ENCODE results near the gene FADS2.

FADS2 gene

DNA sequence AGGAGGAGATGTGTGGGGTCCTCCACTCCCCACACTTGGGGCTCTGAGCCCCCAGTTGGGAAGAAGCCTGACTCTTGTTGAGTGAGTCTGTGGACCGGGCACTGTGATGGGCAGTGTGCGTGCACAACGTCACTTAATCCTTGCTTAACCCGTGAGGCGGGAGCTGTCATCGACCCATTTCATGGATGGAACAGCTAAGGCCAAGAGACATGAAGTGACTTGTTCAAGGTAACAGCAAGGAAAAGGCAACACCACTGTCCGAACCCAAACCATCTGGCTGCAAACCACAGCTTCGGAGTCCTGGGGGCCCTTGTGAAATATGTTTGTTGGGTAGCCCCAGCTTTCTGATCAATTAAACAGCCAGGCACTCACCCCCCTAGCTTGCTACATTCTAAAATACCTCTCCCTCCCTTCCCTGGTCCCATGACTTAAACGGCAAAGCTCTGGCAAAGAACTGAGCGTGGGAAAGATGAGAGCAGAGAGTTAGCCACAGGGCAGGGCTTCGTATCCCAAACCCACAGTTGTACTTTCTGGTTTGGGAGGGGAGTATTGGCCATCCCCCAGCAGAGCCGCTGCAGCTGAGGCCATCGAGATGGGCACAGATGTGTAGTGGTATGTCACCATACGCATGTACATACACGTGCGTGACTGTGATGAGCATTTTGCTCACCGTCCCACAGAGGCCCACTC, 26.3 kb downstream of the FADS2 start:
- H3K4me1 ChIP-seq (ENCODE audit: control insufficient read depth in 5 of 5, insufficient read depth in 5 of 5, low read length in 5 of 5): peaks cover 1 to 16% (median 8%) of the 10 kb centered on the region in 5 donors
- no peak overlapping the region for H3K9ac ChIP-seq (ENCODE audit: low read length in 5 of 5)
- no peak overlapping the region for H3K27ac ChIP-seq (ENCODE audit: low read depth, low read length)
- H3K36me3 ChIP-seq (ENCODE audit: control insufficient read depth in 5 of 5, insufficient read depth in 5 of 5, low read length in 5 of 5): peaks cover 0 to 55% (median 32%) of the 10 kb centered on the region in 5 donors
- H3K4me3 ChIP-seq (ENCODE audit: low read depth in 1 of 5, low read length in 5 of 5): no peak overlapping the region
- H3K9me3 ChIP-seq (ENCODE audit: control insufficient read depth in 5 of 5, low read length in 5 of 5): no peaks in the 10 kb centered on the region
- H3K27me3 ChIP-seq (ENCODE audit: control insufficient read depth in 5 of 5, insufficient read depth in 4 of 5, low read length in 5 of 5): no peaks in the 10 kb centered on the region

GRCh38 chr11:61854966-61855714, 27.0 kb downstream of the FADS2 start:
- peaks cover 0 to 55% (median 31%) of the 10 kb centered on the region in 5 donors for H3K36me3 ChIP-seq (ENCODE audit: control insufficient read depth in 5 of 5, insufficient read depth in 5 of 5, low read length in 5 of 5)
- no peak overlapping the region for H3K9ac ChIP-seq (ENCODE audit: low read length in 5 of 5)
- H3K9me3 ChIP-seq (ENCODE audit: control insufficient read depth in 5 of 5, low read length in 5 of 5): no peaks in the 10 kb centered on the region
- no peaks in the 10 kb centered on the region for H3K27me3 ChIP-seq (ENCODE audit: control insufficient read depth in 5 of 5, insufficient read depth in 4 of 5, low read length in 5 of 5)
- peaks cover 1 to 16% (median 8%) of the 10 kb centered on the region in 5 donors for H3K4me1 ChIP-seq (ENCODE audit: control insufficient read depth in 5 of 5, insufficient read depth in 5 of 5, low read length in 5 of 5)
- H3K4me3 ChIP-seq (ENCODE audit: low read depth in 1 of 5, low read length in 5 of 5): no peak overlapping the region
- H3K27ac ChIP-seq (ENCODE audit: low read depth, low read length): no peak overlapping the region

DNA sequence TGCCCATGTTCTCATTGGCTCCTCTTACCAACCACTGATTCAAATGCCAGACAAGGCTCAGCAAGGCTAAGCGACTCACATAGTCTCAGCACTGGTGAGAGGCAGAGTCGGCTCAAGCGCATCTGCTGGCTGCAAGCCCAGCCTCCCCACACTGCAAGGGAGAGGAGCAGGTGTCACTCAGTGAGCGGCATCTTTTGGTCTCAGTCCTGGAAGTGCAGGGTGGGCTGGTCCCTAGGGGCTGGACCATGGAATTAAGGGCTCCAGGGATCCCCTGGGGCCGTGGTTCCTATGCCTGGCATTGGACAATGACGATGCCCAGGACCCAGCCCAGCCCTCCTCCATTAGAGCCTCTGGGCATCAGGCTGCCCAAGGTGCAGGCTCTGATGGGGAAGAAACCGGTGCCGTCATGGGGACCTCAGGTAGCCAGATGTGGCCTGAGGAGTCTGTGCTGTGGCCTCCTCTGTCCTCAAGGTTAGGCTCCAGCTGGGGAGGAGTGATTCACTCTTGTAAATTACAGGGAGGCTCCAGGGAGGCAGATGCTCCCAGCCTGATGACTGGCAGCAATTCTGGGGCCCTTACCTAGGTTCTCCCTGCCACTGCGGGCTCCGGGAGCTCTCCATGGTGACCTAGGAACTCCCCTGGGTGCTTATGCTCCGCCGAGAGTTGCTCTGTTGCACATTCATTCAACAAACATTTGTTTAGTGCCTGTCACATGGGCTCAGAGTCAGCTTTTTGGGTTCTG, 28.0 kb downstream of the FADS2 start:
- Histone ChIP-seq H3K9ac (ENCODE audit: low read length in 5 of 5) (no peak overlapping the region), H3K36me3 (ENCODE audit: control insufficient read depth in 5 of 5, insufficient read depth in 5 of 5, low read length in 5 of 5) (peaks cover 0 to 54% (median 35%) of the 10 kb centered on the region in 5 donors), H3K4me1 (ENCODE audit: control insufficient read depth in 5 of 5, insufficient read depth in 5 of 5, low read length in 5 of 5) (peaks cover 1 to 14% (median 7%) of the 10 kb centered on the region in 5 donors), H3K27me3 (ENCODE audit: control insufficient read depth in 5 of 5, insufficient read depth in 4 of 5, low read length in 5 of 5) (no peaks in the 10 kb centered on the region), H3K4me3 (ENCODE audit: low read depth in 1 of 5, low read length in 5 of 5) (no peak overlapping the region), H3K9me3 (ENCODE audit: control insufficient read depth in 5 of 5, low read length in 5 of 5) (no peaks in the 10 kb centered on the region), H3K27ac (ENCODE audit: low read depth, low read length) (no peak overlapping the region)

DNA sequence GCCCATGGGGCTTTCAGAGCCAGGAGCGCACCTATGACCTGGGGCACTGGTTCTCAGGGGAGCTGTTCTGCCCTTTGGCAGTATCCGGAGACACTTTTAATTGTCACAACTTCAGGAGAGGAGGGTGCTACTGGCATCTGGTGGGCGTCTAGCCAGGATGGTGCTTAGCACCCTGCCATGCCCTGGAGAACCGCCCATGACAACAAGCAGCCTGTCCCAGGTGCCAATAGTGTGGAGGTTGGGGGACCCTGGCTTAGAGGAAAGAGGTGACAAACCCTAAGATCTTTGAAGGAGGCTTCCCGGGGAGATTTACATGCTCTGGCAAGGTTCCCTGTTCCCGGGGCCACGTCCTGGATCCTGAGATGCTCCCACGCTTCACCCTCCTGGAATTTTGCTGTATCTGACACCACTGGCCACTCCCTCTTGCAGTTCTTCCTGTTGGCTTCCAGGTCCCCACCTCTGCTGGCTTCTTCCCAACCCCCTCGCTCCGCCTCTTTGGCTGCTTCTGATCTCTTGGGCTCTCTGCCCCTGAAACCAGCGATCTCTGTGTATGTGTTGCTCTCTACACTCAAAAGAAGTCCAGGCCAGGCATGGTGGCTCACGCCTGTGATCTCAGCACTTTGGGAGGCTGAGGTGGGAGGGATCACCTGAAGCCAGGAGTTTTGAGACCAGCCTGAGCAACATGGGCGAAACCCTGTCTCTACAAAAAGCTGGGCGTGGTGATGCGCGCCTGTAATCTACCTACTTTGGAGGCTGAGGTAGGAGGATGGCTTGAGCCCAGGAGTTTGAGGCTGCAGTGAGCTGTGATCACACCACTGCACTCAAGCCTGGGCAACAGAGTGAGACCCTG, 32.2 kb downstream of the FADS2 start:
- Histone ChIP-seq H3K27me3 (ENCODE audit: control insufficient read depth in 5 of 5, insufficient read depth in 4 of 5, low read length in 5 of 5) (no peaks in the 10 kb centered on the region), H3K4me1 (ENCODE audit: control insufficient read depth in 5 of 5, insufficient read depth in 5 of 5, low read length in 5 of 5) (peaks cover 0 to 6% (median 4%) of the 10 kb centered on the region in 5 donors), H3K9me3 (ENCODE audit: control insufficient read depth in 5 of 5, low read length in 5 of 5) (no peaks in the 10 kb centered on the region), H3K36me3 (ENCODE audit: control insufficient read depth in 5 of 5, insufficient read depth in 5 of 5, low read length in 5 of 5) (peaks cover 0 to 62% (median 44%) of the 10 kb centered on the region in 5 donors), H3K27ac (ENCODE audit: low read depth, low read length) (no peak overlapping the region), H3K4me3 (ENCODE audit: low read depth in 1 of 5, low read length in 5 of 5) (no peak overlapping the region), H3K9ac (ENCODE audit: low read length in 5 of 5) (no peak overlapping the region)

- H3K9ac ChIP-seq (ENCODE audit: low read length in 5 of 5): no peak overlapping the region
- peaks cover 0 to 61% (median 48%) of the 10 kb centered on the region in 5 donors for H3K36me3 ChIP-seq (ENCODE audit: control insufficient read depth in 5 of 5, insufficient read depth in 5 of 5, low read length in 5 of 5)
- no peak overlapping the region for H3K4me3 ChIP-seq (ENCODE audit: low read depth in 1 of 5, low read length in 5 of 5)
- no peaks in the 10 kb centered on the region for H3K27me3 ChIP-seq (ENCODE audit: control insufficient read depth in 5 of 5, insufficient read depth in 4 of 5, low read length in 5 of 5)
- H3K27ac ChIP-seq (ENCODE audit: low read depth, low read length): no peak overlapping the region
- peaks cover 0 to 6% (median 4%) of the 10 kb centered on the region in 5 donors for H3K4me1 ChIP-seq (ENCODE audit: control insufficient read depth in 5 of 5, insufficient read depth in 5 of 5, low read length in 5 of 5)
- H3K9me3 ChIP-seq (ENCODE audit: control insufficient read depth in 5 of 5, low read length in 5 of 5): no peaks in the 10 kb centered on the region
Measured at GRCh38 chr11:61861634-61862033, 33.5 kb downstream of the FADS2 start.

DNA sequence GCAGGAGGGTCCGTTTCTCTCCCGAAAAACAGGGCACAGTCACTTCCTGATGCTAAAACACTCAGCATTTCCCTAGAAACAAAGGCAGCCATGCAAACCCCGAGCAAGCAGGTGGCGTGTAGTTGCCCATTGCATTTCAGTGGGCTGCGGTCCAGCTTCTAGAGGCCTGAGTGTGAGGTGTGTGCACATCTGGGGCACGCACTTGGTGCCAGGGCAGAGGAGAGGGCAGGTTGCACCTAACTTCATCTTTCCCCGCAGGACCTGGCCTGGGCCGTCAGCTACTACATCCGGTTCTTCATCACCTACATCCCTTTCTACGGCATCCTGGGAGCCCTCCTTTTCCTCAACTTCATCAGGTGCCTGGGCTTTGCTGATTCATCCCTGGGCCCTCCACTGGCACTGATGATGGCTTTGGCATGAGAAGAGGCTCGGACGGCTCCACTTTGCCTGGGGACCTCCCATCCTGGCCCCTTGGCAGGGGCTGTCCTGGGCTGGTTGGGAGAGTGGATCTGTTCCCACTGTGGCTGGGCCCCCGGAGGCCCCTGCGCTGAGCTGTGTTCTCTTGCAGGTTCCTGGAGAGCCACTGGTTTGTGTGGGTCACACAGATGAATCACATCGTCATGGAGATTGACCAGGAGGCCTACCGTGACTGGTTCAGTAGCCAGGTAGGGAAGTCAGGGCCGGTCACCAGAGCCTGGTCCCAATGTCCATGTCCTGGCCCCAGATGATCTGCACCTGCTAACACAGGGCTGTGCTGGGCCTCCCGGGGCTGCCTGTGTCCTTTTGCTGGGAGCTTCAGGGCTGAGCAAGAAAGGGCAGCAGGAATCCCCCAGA, 34.8 kb downstream of the FADS2 start:
- Histone ChIP-seq H3K36me3 (ENCODE audit: control insufficient read depth in 5 of 5, insufficient read depth in 5 of 5, low read length in 5 of 5) (peaks cover 0 to 48% (median 36%) of the 10 kb centered on the region in 5 donors), H3K27ac (ENCODE audit: low read depth, low read length) (no peak overlapping the region), H3K27me3 (ENCODE audit: control insufficient read depth in 5 of 5, insufficient read depth in 4 of 5, low read length in 5 of 5) (no peaks in the 10 kb centered on the region), H3K4me3 (ENCODE audit: low read depth in 1 of 5, low read length in 5 of 5) (no peak overlapping the region), H3K9me3 (ENCODE audit: control insufficient read depth in 5 of 5, low read length in 5 of 5) (no peaks in the 10 kb centered on the region), H3K4me1 (ENCODE audit: control insufficient read depth in 5 of 5, insufficient read depth in 5 of 5, low read length in 5 of 5) (peaks cover 0 to 6% (median 4%) of the 10 kb centered on the region in 5 donors), H3K9ac (ENCODE audit: low read length in 5 of 5) (no peak overlapping the region)

DNA sequence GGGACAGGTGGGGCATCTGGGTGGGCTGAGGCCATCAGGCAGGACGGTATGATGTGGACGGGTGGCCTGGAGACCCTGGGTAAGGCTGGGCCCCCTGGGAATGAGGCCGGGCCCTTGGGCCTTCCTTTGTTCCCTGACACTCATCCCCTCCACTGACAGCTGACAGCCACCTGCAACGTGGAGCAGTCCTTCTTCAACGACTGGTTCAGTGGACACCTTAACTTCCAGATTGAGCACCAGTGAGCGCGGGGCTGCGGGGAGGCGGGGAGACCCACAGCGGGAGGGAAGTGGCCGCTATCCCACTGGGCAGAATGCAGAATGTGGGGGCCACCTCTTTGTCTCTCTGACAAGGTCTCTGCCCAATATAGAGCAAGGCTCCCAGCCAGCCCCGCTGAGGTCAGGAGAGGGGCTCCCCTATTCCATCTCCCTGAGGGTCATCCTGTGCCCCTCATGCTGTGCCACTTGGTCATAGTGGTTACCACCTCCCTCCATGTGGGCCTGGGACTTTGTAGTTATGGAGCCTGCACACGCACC, 35.5 kb downstream of the FADS2 start:
- Histone ChIP-seq H3K9me3 (ENCODE audit: control insufficient read depth in 5 of 5, low read length in 5 of 5) (no peaks in the 10 kb centered on the region), H3K27ac (ENCODE audit: low read depth, low read length) (no peak overlapping the region), H3K9ac (ENCODE audit: low read length in 5 of 5) (no peak overlapping the region), H3K27me3 (ENCODE audit: control insufficient read depth in 5 of 5, insufficient read depth in 4 of 5, low read length in 5 of 5) (no peaks in the 10 kb centered on the region), H3K4me1 (ENCODE audit: control insufficient read depth in 5 of 5, insufficient read depth in 5 of 5, low read length in 5 of 5) (peaks cover 0 to 6% (median 4%) of the 10 kb centered on the region in 5 donors), H3K36me3 (ENCODE audit: control insufficient read depth in 5 of 5, insufficient read depth in 5 of 5, low read length in 5 of 5) (peaks cover 0 to 48% (median 36%) of the 10 kb centered on the region in 5 donors), H3K4me3 (ENCODE audit: low read depth in 1 of 5, low read length in 5 of 5) (no peak overlapping the region)

- H3K9me3 ChIP-seq (ENCODE audit: control insufficient read depth in 5 of 5, low read length in 5 of 5): no peaks in the 10 kb centered on the region
- no peak overlapping the region for H3K4me3 ChIP-seq (ENCODE audit: low read depth in 1 of 5, low read length in 5 of 5)
- no peak overlapping the region for H3K9ac ChIP-seq (ENCODE audit: low read length in 5 of 5)
- no peak overlapping the region for H3K27ac ChIP-seq (ENCODE audit: low read depth, low read length)
- H3K36me3 ChIP-seq (ENCODE audit: control insufficient read depth in 5 of 5, insufficient read depth in 5 of 5, low read length in 5 of 5): peaks cover 0 to 40% (median 29%) of the 10 kb centered on the region in 5 donors
- H3K27me3 ChIP-seq (ENCODE audit: control insufficient read depth in 5 of 5, insufficient read depth in 4 of 5, low read length in 5 of 5): no peaks in the 10 kb centered on the region
- peaks cover 0 to 9% (median 6%) of the 10 kb centered on the region in 5 donors for H3K4me1 ChIP-seq (ENCODE audit: control insufficient read depth in 5 of 5, insufficient read depth in 5 of 5, low read length in 5 of 5)
Measured at GRCh38 chr11:61864814-61865775, 37.0 kb downstream of the FADS2 start.
